Loucy (cell line): ENCODE data around the gene CCDC158.
A peak's percentile ranks its signal among the peaks of the same experiment; 100 is the strongest.
"Not testable (repeated sequence)": the region's sequence is repeated elsewhere in the genome, so short reads cannot be mapped to it uniquely, and the experiment has no call there.

ENCODE experiments used
- H2AFZ ChIP-seq: fragments of 200-600 bp; sonication (generic); 2 replicates; pipeline ENCODE4 v1.6.0; 2016; ENCODE audit warnings: antibody characterized with exemption, mild to moderate bottlenecking, low read length, moderate library complexity
- H3F3A ChIP-seq: fragments of 200-600 bp; 2 replicates; pipeline ENCODE4 v1.6.0; 2016; ENCODE audit warnings: antibody characterized with exemption, low read depth, mild to moderate bottlenecking
- H3K27me3 ChIP-seq: fragments of 200-600 bp; sonication (generic); 2 replicates; pipeline ENCODE4 v1.6.1; 2014; ENCODE audit warnings: low read length, mild to moderate bottlenecking; ENCODE audit not compliant: insufficient read depth, poor library complexity, severe bottlenecking
- H3K36me3 ChIP-seq: fragments of 200-600 bp; sonication (generic); 2 replicates; pipeline ENCODE4 v1.6.1; 2016; ENCODE audit warnings: low read length; ENCODE audit not compliant: insufficient read depth
- H3K4me1 ChIP-seq: fragments of 200-600 bp; sonication (generic); 2 replicates; pipeline ENCODE4 v1.5.1; 2014; ENCODE audit warnings: low read length, mild to moderate bottlenecking; ENCODE audit not compliant: insufficient read depth, poor library complexity, severe bottlenecking
- H3K4me2 ChIP-seq: fragments of 200-600 bp; sonication (generic); 2 replicates; pipeline ENCODE4 v1.6.0; 2014; ENCODE audit warnings: antibody characterized with exemption, low read length, low read depth, mild to moderate bottlenecking; ENCODE audit not compliant: poor library complexity, severe bottlenecking
- H3K4me3 ChIP-seq: fragments of 200-600 bp; sonication (generic); 2 replicates; pipeline ENCODE4 v1.5.1; 2014; ENCODE audit warnings: low read length, mild to moderate bottlenecking, mixed read lengths; ENCODE audit not compliant: poor library complexity, severe bottlenecking
- H3K79me2 ChIP-seq: fragments of 200-600 bp; sonication (generic); 2 replicates; pipeline ENCODE4 v1.6.1; 2014; ENCODE audit warnings: low read length; ENCODE audit not compliant: insufficient read depth
- H3K9ac ChIP-seq: fragments of 200-600 bp; sonication (generic); 2 replicates; pipeline ENCODE4 v1.6.0; 2014; ENCODE audit warnings: mild to moderate bottlenecking, low read depth, low read length, moderate library complexity; ENCODE audit not compliant: poor library complexity, severe bottlenecking
- H3K9me2 ChIP-seq: fragments of 200-600 bp; sonication (generic); replicated peaks from 2 replicates; pipeline ENCODE4 v1.6.1; 2016; ENCODE audit warnings: low read depth, low read length, mixed read lengths
- H3K9me3 ChIP-seq: fragments of 200-600 bp; sonication (generic); 2 replicates; pipeline ENCODE4 v1.6.1; 2014; ENCODE audit warnings: mild to moderate bottlenecking, antibody characterized with exemption, low read length, low read depth; ENCODE audit not compliant: insufficient read depth
- H4K20me1 ChIP-seq: fragments of 200-600 bp; sonication (generic); 2 replicates; pipeline ENCODE4 v1.6.0; 2014; ENCODE audit warnings: antibody characterized with exemption, low read length, mild to moderate bottlenecking; ENCODE audit not compliant: insufficient read depth, poor library complexity, severe bottlenecking
- CTCF ChIP-seq: fragments of 200-600 bp; sonication (generic); conservative IDR thresholded peaks from 2 replicates; pipeline ENCODE4 v1.5.1; 2014; ENCODE audit warnings: mild to moderate bottlenecking, antibody characterized with exemption, low read length
- EZH2phosphoT487 ChIP-seq: fragments of 200-600 bp; IDR thresholded peaks from 2 replicates; pipeline ENCODE4 v1.6.1; 2018; ENCODE audit warnings: antibody characterized with exemption, mild to moderate bottlenecking, moderate library complexity, borderline replicate concordance

CCDC158 gene

GRCh38 chr4:76429636-76430035 is 8.7 kb upstream of the CCDC158 start:
- Histone ChIP-seq H3K27me3 (no peaks in the 10 kb centered on the region), H3K9me2 (no peaks in the 10 kb centered on the region), H3K4me2 (no peak overlapping the region), H2AFZ (peak overlapping the region; percentile 29), H3K36me3 (no peaks in the 10 kb centered on the region), H3K79me2 (no peaks in the 10 kb centered on the region), H3F3A (no peaks in the 10 kb centered on the region), H3K9me3 (no peaks in the 10 kb centered on the region), H3K4me1 (peaks cover under 1% of the 10 kb centered on the region), H4K20me1 (no peaks in the 10 kb centered on the region), H3K9ac (no peak overlapping the region), H3K4me3 (no peak overlapping the region)
- TF ChIP-seq EZH2phosphoT487 (no peak), CTCF (no peak)

GRCh38 chr4:76426272-76426671 is 5.3 kb upstream of the CCDC158 start:
- no peaks in the 10 kb centered on the region for H3K27me3 ChIP-seq
- no peaks in the 10 kb centered on the region for H4K20me1 ChIP-seq
- no peaks in the 10 kb centered on the region for H3K4me1 ChIP-seq
- H3K4me3 ChIP-seq, result no peak overlapping the region
- H3K9me2 ChIP-seq, result no peaks in the 10 kb centered on the region
- H3K4me2 ChIP-seq, result no peak overlapping the region
- H3K9ac ChIP-seq, result no peak overlapping the region
- no peaks in the 10 kb centered on the region for H3K79me2 ChIP-seq
- no peaks in the 10 kb centered on the region for H3F3A ChIP-seq
- no peaks in the 10 kb centered on the region for H3K36me3 ChIP-seq
- no peak for TF ChIP-seq CTCF
- no peak for TF ChIP-seq EZH2phosphoT487
- no peaks in the 10 kb centered on the region for H3K9me3 ChIP-seq
- H2AFZ ChIP-seq, result 0 out of 2 replicates have a peak overlapping the region, but pooled peaks have one; percentile 28

GRCh38 chr4:76423159-76423558 is 2.2 kb upstream of the CCDC158 start:
- not testable (repeated sequence) for H4K20me1 ChIP-seq, H3K79me2 ChIP-seq, H3K4me3 ChIP-seq, H3K4me1 ChIP-seq, H3F3A ChIP-seq, H3K4me2 ChIP-seq, H3K9me3 ChIP-seq, H3K9ac ChIP-seq, H3K9me2 ChIP-seq, H3K27me3 ChIP-seq, H3K36me3 ChIP-seq, H2AFZ ChIP-seq

GRCh38 chr4:76420188-76420761 is 666 bp downstream of the CCDC158 start:
- Histone ChIP-seq H3F3A (no peaks in the 10 kb centered on the region), H3K27me3 (no peaks in the 10 kb centered on the region), H3K36me3 (no peaks in the 10 kb centered on the region), H3K79me2 (no peaks in the 10 kb centered on the region), H3K4me3 (no peak overlapping the region), H3K9me2 (no peaks in the 10 kb centered on the region), H4K20me1 (no peaks in the 10 kb centered on the region), H3K4me2 (no peak overlapping the region), H3K9ac (no peak overlapping the region), H2AFZ (no peak overlapping the region), H3K4me1 (no peaks in the 10 kb centered on the region), H3K9me3 (no peaks in the 10 kb centered on the region)
- TF ChIP-seq EZH2phosphoT487, result no peak
- no peak for TF ChIP-seq CTCF
